MM.1S (cell line): ENCODE results near the gene SAMD8.
"Not testable (repeated sequence)": the region's sequence is repeated elsewhere in the genome, so short reads cannot be mapped to it uniquely, and the experiment has no call there.

Experiments used
- DNase-seq: peaks from one replicate; pipeline ENCODE4 v3.0.0-alpha.2; 2015
- H2AFZ ChIP-seq: fragments of 300-600 bp; sonication (generic); 2 replicates; pipeline ENCODE4 v1.6.0; 2016; ENCODE audit warnings: antibody characterized with exemption, low read length
- H3F3A ChIP-seq: fragments of 300-600 bp; sonication (generic); 2 replicates; pipeline ENCODE4 v1.6.1; 2016; ENCODE audit warnings: mild to moderate bottlenecking, antibody characterized with exemption, low read length, moderate library complexity, mixed read lengths; ENCODE audit not compliant: insufficient read depth
- H3K27ac ChIP-seq: fragments of 300-600 bp; sonication (generic); 2 replicates; pipeline ENCODE4 v1.5.1; 2016; ENCODE audit warnings: mild to moderate bottlenecking, low read length
- H3K27me3 ChIP-seq: fragments of 300-600 bp; sonication (generic); replicated peaks from 2 replicates; pipeline ENCODE4 v1.6.0; 2016; ENCODE audit warnings: low read length; ENCODE audit not compliant: insufficient read depth
- H3K36me3 ChIP-seq: fragments of 300-600 bp; sonication (generic); replicated peaks from 2 replicates; pipeline ENCODE4 v1.6.1; 2016; ENCODE audit warnings: mild to moderate bottlenecking, low read length, mixed read lengths; ENCODE audit not compliant: insufficient read depth
- H3K4me1 ChIP-seq: fragments of 300-600 bp; sonication (generic); 2 replicates; pipeline ENCODE4 v1.6.1; 2016; ENCODE audit warnings: low read length, mixed read lengths
- H3K4me2 ChIP-seq: fragments of 300-600 bp; sonication (generic); 2 replicates; pipeline ENCODE4 v1.6.0; 2016; ENCODE audit warnings: low read depth, low read length
- H3K4me3 ChIP-seq: fragments of 300-600 bp; sonication (generic); 2 replicates; pipeline ENCODE4 v1.5.1; 2016; ENCODE audit warnings: low read length, mixed read lengths
- H3K79me2 ChIP-seq: fragments of 300-600 bp; sonication (generic); 2 replicates; pipeline ENCODE4 v1.6.1; 2016; ENCODE audit warnings: mixed run types, low read length, mixed read lengths
- H3K9ac ChIP-seq: fragments of 300-600 bp; sonication (generic); 2 replicates; pipeline ENCODE4 v1.6.1; 2016; ENCODE audit warnings: low read length, mixed read lengths
- H3K9me2 ChIP-seq: fragments of 300-600 bp; sonication (generic); replicated peaks from 2 replicates; pipeline ENCODE4 v1.6.1; 2016; ENCODE audit warnings: mild to moderate bottlenecking, low read length, mixed read lengths; ENCODE audit not compliant: insufficient read depth
- H3K9me3 ChIP-seq: fragments of 300-600 bp; sonication (generic); replicated peaks from 2 replicates; pipeline ENCODE4 v1.6.1; 2016; ENCODE audit warnings: mild to moderate bottlenecking, low read length, mixed read lengths; ENCODE audit not compliant: insufficient read depth
- H4K20me1 ChIP-seq: fragments of 300-600 bp; sonication (generic); 2 replicates; pipeline ENCODE4 v1.6.1; 2016; ENCODE audit warnings: mild to moderate bottlenecking, low read length, moderate library complexity, mixed read lengths; ENCODE audit not compliant: insufficient read depth
- EZH2 ChIP-seq: fragments of 300-600 bp; sonication (generic); optimal IDR thresholded peaks from 2 replicates; pipeline ENCODE3; 2017; ENCODE audit warnings: low read depth, mild to moderate bottlenecking, antibody characterized with exemption, low read length, mixed read lengths
- EZH2phosphoT487 ChIP-seq: fragments of 300-600 bp; sonication (generic); IDR thresholded peaks from 2 replicates; pipeline ENCODE4 v1.6.1; 2018; ENCODE audit warnings: antibody characterized with exemption, low read length
- TF ChIP-seq, protein P1 (sequence below): fragments of 300-600 bp; sonication (generic); IDR thresholded peaks from 2 replicates; pipeline ENCODE4 v1.5.1; 2016; ENCODE audit warnings: antibody characterized with exemption, low read length, mixed read lengths

SAMD8 gene

DNA sequence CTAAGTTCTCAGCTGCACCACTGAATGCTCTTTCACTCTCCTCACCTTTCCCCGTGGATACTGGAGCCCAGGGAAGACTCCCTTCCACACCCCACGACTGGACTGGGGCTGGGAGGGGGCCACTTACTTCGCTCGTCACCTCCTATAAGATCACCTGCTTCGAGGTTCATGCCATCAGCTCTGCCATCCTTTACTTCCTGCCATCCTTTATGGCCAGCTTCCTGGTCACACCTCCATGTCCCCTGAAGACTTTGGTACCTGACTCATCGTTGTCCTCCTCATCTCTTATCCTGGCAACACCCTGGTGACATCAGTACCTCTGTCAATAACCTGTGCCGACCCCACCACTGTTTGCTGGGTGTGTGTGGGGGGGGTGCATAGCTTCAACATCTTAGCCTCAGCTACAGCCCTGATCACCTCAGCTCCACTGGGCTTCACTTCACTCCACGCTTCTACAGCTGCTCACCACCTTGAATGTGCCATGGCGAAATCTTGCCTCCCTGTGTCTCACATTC is 90.4 kb downstream of the SAMD8 start:
- H3K4me2 ChIP-seq, result no peak overlapping the region
- no peak overlapping the region for H3K4me3 ChIP-seq
- no peaks in the 10 kb centered on the region for H3K9me3 ChIP-seq
- H3F3A ChIP-seq, result no peaks in the 10 kb centered on the region
- H3K27me3 ChIP-seq, result no peaks in the 10 kb centered on the region
- no peaks in the 10 kb centered on the region for H3K4me1 ChIP-seq
- H3K9me2 ChIP-seq, result no peaks in the 10 kb centered on the region
- TF ChIP-seq EZH2phosphoT487 (no peak), EZH2 (no peak)
- TF ChIP-seq, protein P1, sequence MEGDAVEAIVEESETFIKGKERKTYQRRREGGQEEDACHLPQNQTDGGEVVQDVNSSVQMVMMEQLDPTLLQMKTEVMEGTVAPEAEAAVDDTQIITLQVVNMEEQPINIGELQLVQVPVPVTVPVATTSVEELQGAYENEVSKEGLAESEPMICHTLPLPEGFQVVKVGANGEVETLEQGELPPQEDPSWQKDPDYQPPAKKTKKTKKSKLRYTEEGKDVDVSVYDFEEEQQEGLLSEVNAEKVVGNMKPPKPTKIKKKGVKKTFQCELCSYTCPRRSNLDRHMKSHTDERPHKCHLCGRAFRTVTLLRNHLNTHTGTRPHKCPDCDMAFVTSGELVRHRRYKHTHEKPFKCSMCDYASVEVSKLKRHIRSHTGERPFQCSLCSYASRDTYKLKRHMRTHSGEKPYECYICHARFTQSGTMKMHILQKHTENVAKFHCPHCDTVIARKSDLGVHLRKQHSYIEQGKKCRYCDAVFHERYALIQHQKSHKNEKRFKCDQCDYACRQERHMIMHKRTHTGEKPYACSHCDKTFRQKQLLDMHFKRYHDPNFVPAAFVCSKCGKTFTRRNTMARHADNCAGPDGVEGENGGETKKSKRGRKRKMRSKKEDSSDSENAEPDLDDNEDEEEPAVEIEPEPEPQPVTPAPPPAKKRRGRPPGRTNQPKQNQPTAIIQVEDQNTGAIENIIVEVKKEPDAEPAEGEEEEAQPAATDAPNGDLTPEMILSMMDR, result no peak
- H4K20me1 ChIP-seq, result no peaks in the 10 kb centered on the region
- H3K36me3 ChIP-seq, result no peaks in the 10 kb centered on the region
- no peak for DNase-seq
- no peaks in the 10 kb centered on the region for H3K79me2 ChIP-seq
- no peak overlapping the region for H3K27ac ChIP-seq
- H3K9ac ChIP-seq, result no peak overlapping the region
- no peak overlapping the region for H2AFZ ChIP-seq

DNA sequence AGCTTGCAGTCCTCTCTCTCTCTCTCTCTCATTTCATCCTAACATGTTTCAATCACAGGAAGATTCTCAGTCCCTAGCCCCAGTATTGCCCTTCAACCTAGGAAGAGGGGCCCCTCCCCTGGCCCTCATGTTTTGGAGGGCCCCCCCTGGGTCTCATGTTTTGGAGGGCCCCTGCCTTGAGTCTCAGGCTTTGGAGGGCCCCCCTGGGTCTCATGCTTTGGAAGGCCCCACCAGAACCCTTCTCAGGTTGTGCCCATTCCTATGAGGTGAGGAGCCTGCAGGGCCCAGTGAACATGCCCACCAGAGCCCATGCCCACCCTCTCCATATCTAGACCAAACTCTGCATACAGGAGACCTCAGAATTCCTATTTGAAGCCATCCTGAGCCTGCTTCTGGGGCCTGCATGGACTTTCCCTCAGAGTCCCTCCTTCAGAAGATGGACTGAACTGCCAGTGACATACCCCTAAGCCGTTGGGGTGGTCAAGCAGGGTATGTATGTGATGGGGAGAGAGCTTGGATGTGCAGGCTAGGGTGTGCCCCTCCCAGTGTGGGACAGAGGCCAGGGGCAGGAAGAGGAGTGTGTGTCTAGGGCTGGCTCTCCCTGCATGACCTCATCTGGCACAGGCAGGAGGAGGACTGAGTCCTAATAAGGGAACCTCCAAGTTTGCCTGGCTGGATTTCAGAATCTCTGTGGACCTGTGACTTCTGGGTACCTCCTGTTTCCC is 91.0 kb downstream of the SAMD8 start:
- no peaks in the 10 kb centered on the region for H3K9me2 ChIP-seq
- H3K4me2 ChIP-seq, result no peak overlapping the region
- TF ChIP-seq, protein P1, result no peak
- TF ChIP-seq EZH2, result no peak
- TF ChIP-seq EZH2phosphoT487, result no peak
- no peak for DNase-seq
- H3K79me2 ChIP-seq, result no peaks in the 10 kb centered on the region
- H2AFZ ChIP-seq, result no peak overlapping the region
- H3K27ac ChIP-seq, result no peak overlapping the region
- no peaks in the 10 kb centered on the region for H3F3A ChIP-seq
- no peaks in the 10 kb centered on the region for H3K36me3 ChIP-seq
- no peaks in the 10 kb centered on the region for H3K4me1 ChIP-seq
- H3K9me3 ChIP-seq, result no peaks in the 10 kb centered on the region
- H3K27me3 ChIP-seq, result no peaks in the 10 kb centered on the region
- no peaks in the 10 kb centered on the region for H4K20me1 ChIP-seq
- no peak overlapping the region for H3K9ac ChIP-seq
- H3K4me3 ChIP-seq, result no peak overlapping the region

DNA sequence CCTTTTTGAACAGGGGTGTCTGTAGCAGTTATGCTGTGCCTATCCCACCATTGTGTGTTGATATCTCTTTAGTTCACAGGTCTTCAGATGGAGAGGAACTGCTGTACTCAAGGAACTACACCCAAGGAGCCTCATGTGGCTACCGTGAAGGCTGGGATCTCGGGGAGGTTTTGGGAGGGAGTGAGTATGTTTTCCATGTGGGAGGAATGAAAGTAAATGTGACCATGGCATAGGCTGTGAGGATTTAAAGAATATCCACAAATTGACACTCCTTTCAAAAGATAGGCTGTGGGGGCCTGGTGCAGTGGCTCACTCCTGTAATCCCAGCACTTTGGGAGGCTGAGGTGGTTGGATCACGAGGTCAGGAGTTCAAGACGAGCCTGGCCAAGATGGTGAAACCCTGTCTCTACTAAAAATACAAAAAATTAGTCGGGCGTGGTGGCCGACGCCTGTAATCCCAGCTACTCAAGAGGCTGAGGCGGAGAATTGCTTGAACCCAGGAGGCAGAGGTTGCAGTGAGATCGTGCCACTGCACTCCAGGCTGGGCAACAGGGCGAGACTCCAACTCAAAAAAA is 91.7 kb downstream of the SAMD8 start:
- not testable (repeated sequence) for H3K4me1 ChIP-seq, H3K4me2 ChIP-seq, H3K79me2 ChIP-seq, H3K9ac ChIP-seq, H3K4me3 ChIP-seq, H3K27ac ChIP-seq, H3K9me2 ChIP-seq, H2AFZ ChIP-seq, DNase-seq, H3F3A ChIP-seq, H3K9me3 ChIP-seq, H3K36me3 ChIP-seq, H3K27me3 ChIP-seq, H4K20me1 ChIP-seq

DNA sequence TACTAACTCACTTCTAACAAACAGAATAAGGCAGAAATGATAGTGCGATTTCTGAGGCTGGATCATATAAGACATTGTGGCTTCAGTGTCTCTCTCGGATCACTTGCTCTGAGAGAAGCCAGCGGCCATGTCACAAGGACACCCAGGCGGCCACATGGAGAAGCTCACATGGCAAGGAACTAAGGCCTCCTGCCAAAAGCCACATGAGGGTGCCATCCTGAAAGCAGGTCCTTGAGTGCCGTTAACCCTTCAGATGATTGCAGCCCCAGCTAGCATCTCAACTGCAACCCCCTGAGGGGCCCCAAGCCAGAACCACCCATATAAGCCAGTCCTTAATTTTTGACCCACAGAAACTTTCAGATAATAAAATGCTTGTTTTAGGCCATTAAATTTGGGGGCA is 92.3 kb downstream of the SAMD8 start:
- no peak overlapping the region for H2AFZ ChIP-seq
- H3K36me3 ChIP-seq, result no peaks in the 10 kb centered on the region
- no peak overlapping the region for H3K4me2 ChIP-seq
- H3F3A ChIP-seq, result no peaks in the 10 kb centered on the region
- no peak overlapping the region for H3K4me3 ChIP-seq
- no peak for DNase-seq
- H3K9me2 ChIP-seq, result no peaks in the 10 kb centered on the region
- no peaks in the 10 kb centered on the region for H3K9me3 ChIP-seq
- no peaks in the 10 kb centered on the region for H3K79me2 ChIP-seq
- no peaks in the 10 kb centered on the region for H3K4me1 ChIP-seq
- H4K20me1 ChIP-seq, result no peaks in the 10 kb centered on the region
- TF ChIP-seq, protein P1, result no peak
- TF ChIP-seq EZH2, result no peak
- no peak for TF ChIP-seq EZH2phosphoT487
- H3K27ac ChIP-seq, result no peak overlapping the region
- H3K27me3 ChIP-seq, result no peaks in the 10 kb centered on the region
- no peak overlapping the region for H3K9ac ChIP-seq
